ENCODE measurements around the gene ACAD9. TPM values are rescaled to one million over a fixed set of nuclear protein-coding genes. Genes with fewer than 3 reads are reported as not detected.

Gene ACAD9
- total and polyA plus RNA-seq, 8 donors = 17.1 to 160 (median 23.4) TPM

GRCh38 chr3:128908951-128909350 lies 29.5 kb downstream of the ACAD9 start:
- intact Hi-C loops (cut with DNase I; ENCODE audit: low total_unique reads) = no loop called here
- Histone ChIP-seq H3K36me3 (peaks cover 85 to 100% (median 100%) of the 10 kb centered on the region in 4 donors), H3K27ac (peak overlapping the region in 1 of 5 donors; percentile 83), H3K4me3 (no peak overlapping the region), H3K27me3 (no peaks in the 10 kb centered on the region), H3K4me1 (no peaks in the 10 kb centered on the region), H3K9me3 (no peaks in the 10 kb centered on the region)
- no peak for TF ChIP-seq EP300 (IDR thresholded peaks at IDR 0.05)
- TF ChIP-seq CTCF (IDR thresholded peaks at IDR 0.05) = no peak
- TF ChIP-seq POLR2A (IDR thresholded peaks at IDR 0.05) = no peak
- no peak for TF ChIP-seq POLR2AphosphoS5 (IDR thresholded peaks at IDR 0.05)
- 90 to 100% (median 95%) methylated on average over 2 to 6 of the region's 6 CpGs for WGBS, 5 donors
- DNase-seq = no peak

GRCh38 chr3:128910006-128910405 lies 30.6 kb downstream of the ACAD9 start:
- Histone ChIP-seq H3K36me3 (peaks cover 84 to 100% (median 100%) of the 10 kb centered on the region in 4 donors), H3K27ac (peak overlapping the region in 1 of 5 donors; percentile 83), H3K4me1 (no peaks in the 10 kb centered on the region), H3K27me3 (no peaks in the 10 kb centered on the region), H3K9me3 (no peaks in the 10 kb centered on the region), H3K4me3 (no peak overlapping the region)
- TF ChIP-seq EP300 (IDR thresholded peaks at IDR 0.05) (no peak), CTCF (IDR thresholded peaks at IDR 0.05) (no peak), POLR2A (IDR thresholded peaks at IDR 0.05) (no peak), POLR2AphosphoS5 (IDR thresholded peaks at IDR 0.05) (no peak)
- DNase-seq = no peak
- 87 to 92% (median 89%) methylated on average over 11 to 13 of the region's 13 CpGs for WGBS, 5 donors
- intact Hi-C loops (cut with DNase I; ENCODE audit: low total_unique reads) = no loop called here

- WGBS, 5 donors = 89 to 94% (median 92%) methylated on average over 5 to 7 of the region's 7 CpGs
- H3K4me1 ChIP-seq = no peaks in the 10 kb centered on the region
- no peak overlapping the region for H3K4me3 ChIP-seq
- no peak for TF ChIP-seq POLR2AphosphoS5 (IDR thresholded peaks at IDR 0.05)
- no peak for TF ChIP-seq POLR2A (IDR thresholded peaks at IDR 0.05)
- TF ChIP-seq EP300 (IDR thresholded peaks at IDR 0.05) = no peak
- TF ChIP-seq CTCF (IDR thresholded peaks at IDR 0.05) = no peak
- no peaks in the 10 kb centered on the region for H3K27me3 ChIP-seq
- peak overlapping the region in 1 of 5 donors; percentile 49 for H3K27ac ChIP-seq
- peaks cover 70 to 100% (median 97%) of the 10 kb centered on the region in 4 donors for H3K36me3 ChIP-seq
- intact Hi-C loops (cut with DNase I; ENCODE audit: low total_unique reads) = no loop called here
- no peaks in the 10 kb centered on the region for H3K9me3 ChIP-seq
- no peak for DNase-seq
Measured at GRCh38 chr3:128911911-128912310, 32.5 kb downstream of the ACAD9 start.

GRCh38 chr3:128914966-128915645 lies 35.7 kb downstream of the ACAD9 start:
- Histone ChIP-seq H3K36me3 (peaks cover 45 to 79% (median 68%) of the 10 kb centered on the region in 4 donors), H3K4me3 (no peak overlapping the region), H3K27ac (peak overlapping the region in 1 of 5 donors; percentile 50), H3K9me3 (peaks cover 0 to 2% (median 0%) of the 10 kb centered on the region in 4 donors), H3K4me1 (no peaks in the 10 kb centered on the region), H3K27me3 (no peaks in the 10 kb centered on the region)
- DNase-seq = no peak
- intact Hi-C loops (cut with DNase I; ENCODE audit: low total_unique reads) = no loop called here
- WGBS, 5 donors = 84 to 94% (median 88%) methylated on average over 10 of the region's 10 CpGs
- no peak for TF ChIP-seq EP300 (IDR thresholded peaks at IDR 0.05)
- no peak for TF ChIP-seq POLR2AphosphoS5 (IDR thresholded peaks at IDR 0.05)
- TF ChIP-seq CTCF (IDR thresholded peaks at IDR 0.05) = no peak
- no peak for TF ChIP-seq POLR2A (IDR thresholded peaks at IDR 0.05)
